NK-92 (cell line): Measurements from ENCODE around the gene PRRC2B.

Source experiments
- DNase-seq: peaks from one replicate; lab custom pipeline; 2025; ENCODE audit not compliant: unreplicated experiment; lab: John Stamatoyannopoulos, UW

The PRRC2B gene

GRCh38 chr9:131484560-131485185 is 90.8 kb downstream of the PRRC2B start:
- no peak for DNase-seq

- no peak for DNase-seq
These were observed 91.3 kb downstream of the PRRC2B start for GRCh38 chr9:131485206-131485605.

- DNase-seq: no peak
These were observed 92.0 kb downstream of the PRRC2B start for GRCh38 chr9:131485728-131486422.

- no peak for DNase-seq
These were observed 93.1 kb downstream of the PRRC2B start for GRCh38 chr9:131487001-131487400.

DNA sequence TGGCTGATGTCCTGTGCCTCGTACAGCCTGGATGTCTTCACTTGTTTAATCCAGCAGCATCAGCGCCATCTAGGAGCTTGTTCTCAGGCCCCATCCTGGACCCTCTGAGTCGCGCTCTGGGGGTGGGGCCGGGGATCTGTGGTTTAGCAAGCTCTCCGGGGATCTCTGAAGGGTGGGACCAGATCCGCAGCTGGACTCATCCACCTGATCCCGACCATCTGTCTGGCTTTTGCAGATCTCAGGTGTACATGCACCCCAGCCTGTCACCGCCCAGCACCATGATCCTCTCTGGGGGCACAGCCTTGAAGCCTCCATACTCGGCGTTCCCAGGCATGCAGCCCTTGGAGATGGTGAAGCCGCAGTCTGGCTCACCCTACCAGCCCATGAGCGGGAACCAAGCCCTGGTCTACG is 93.7 kb downstream of the PRRC2B start:
- DNase-seq: no peak

DNA sequence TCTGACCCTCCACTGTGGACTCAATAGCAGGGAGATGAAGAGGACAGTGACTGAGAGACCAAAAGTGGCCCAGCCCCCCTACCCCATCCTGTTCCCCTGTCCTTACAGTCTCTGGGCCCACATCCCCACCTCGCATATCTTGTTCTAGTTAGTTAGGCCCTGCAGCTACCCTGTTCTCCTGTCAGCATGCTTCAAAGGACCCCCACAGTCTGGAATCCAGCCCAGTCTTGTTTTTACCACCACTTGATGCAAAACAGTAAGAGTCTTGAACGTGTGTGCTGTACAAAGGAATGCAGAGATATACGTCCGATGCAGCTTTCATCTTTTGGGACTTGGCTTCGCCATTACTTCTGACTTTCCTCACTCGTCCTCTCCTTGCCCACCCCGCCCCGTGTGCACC is 96.6 kb downstream of the PRRC2B start:
- no peak for DNase-seq

DNA sequence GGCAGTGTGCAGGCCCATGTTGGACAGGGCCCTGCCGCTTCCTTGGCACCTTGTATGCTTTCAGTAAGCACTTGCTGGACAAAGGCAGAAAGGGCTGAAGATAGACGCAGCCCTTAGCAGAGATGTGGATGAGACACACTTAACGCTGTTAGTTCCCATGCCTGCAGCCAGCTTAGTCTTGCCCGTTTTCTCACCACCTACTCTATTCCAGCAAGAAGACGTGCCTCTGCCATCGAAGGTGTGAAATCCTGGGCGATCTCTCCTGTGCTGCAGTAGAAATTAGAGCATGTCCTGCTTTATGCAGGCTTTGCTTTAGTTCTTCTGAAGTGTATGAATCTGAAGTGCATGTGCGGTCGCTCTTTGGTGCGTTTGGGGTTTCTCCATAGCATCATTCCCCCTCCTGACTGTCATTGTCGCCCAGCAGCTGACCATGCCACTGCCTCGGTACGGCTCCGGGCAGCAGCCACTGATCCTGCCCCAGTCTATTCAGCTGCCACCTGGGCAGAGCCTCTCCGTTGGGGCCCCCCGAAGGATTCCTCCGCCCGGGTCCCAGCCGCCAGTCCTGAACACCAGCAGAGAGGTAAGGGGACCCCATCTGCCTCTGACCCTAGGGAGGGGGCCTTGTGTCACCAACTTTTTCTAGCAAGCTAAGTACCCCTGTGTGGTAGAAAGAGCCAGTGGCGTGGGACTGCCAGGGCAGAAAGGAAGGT is 97.3 kb downstream of the PRRC2B start:
- no peak for DNase-seq

DNA sequence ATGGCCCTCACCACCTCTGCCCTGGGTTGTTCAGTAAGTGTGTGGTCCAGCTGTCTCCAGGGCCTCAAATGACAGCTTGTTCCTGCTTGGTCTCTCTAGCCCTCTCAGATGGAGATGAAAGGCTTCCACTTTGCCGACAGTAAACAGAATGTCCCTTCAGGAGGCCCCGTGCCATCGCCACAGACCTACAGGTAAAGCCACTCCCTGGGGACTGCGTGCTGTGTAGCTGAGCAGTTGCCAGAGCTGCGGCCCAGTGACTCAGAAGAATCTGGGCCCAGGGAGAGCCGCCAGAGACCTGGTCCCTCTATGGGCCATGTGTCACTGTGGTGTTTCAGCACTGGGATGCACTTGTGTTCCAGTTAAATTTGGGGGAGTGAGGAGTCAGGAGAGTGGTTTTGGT is 98.2 kb downstream of the PRRC2B start:
- no peak for DNase-seq

GRCh38 chr9:131494296-131494870 is 100.5 kb downstream of the PRRC2B start:
- no peak for DNase-seq

- no peak for DNase-seq
These were observed 101.9 kb downstream of the PRRC2B start for GRCh38 chr9:131495785-131496184.

GRCh38 chr9:131496844-131497405 is 103.0 kb downstream of the PRRC2B start:
- no peak for DNase-seq

DNA sequence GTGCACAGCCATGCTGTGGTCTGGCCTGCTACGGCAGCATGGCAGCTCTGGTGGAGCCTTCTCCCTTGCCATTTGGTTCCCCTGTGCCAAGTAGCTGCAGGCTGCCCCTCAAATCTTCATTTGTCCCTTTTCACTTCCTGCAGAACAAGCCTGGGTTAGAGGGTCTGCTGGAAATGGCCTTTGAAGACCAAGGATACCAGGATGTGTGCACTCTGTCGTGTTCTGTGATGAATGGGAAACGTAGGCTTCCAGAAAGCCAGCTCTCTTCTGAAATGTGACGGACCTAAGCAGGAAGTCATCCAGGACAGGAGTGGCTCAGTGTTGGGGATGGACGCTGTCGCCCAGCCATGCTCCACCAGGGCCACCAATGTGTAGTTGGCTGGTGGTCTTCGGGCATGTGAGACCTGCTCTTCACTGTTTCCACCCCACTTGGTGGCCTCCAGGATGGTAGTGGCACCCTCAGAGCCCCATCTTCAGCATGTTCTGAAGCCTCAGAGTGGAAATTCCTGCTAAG is 105.4 kb downstream of the PRRC2B start:
- no peak for DNase-seq

- DNase-seq: no peak
These were observed 106.5 kb downstream of the PRRC2B start for GRCh38 chr9:131500377-131500776.

- no peak for DNase-seq
These were observed 107.2 kb downstream of the PRRC2B start for GRCh38 chr9:131500939-131501541.

GRCh38 chr9:131502781-131503625 is 109.1 kb downstream of the PRRC2B start, which contains the start of gene POMT1:
TSS of gene POMT1 (plus strand) at chr9:131502918. CDS start at chr9:131504219, 1,301 bp downstream.
- DNase-seq: no peak

DNA sequence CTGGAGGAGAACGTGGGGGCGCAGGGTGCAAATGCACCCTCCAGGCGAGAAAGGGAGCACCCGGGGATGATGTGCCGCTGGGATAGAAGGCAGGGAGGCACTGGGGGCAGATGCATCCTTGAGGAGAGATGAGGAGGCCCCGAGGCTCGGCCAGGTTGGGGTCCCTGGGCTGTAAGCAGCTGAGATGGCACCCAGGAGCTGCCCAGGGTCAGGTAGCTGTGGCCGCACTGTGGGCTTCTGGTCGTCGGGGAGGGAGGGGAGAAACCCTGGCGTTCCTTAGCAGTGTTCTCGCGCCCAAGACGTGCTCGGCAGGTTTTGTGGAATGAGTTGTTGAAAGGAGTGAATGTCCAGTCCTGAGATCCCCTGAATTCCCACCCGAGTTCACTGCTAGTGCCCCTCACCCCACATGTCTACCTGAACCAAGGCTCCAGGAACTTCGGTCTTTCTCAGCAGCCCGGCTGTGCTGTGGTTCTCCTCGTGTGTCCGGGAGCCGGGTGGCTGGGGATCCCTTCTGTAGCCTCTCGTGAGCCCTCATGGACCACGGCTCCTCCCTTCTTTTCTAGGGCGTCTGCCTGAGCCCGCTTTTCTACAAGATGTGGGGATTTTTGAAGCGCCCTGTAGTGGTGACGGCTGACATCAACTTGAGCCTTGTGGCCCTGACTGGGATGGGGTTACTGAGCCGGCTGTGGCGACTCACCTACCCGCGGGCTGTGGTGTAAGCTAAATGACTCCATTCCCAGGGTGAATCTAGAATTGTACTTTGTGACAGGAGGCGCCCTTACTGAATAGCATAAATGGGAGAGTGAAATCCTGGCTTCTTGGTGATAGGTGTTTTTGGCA is 110.0 kb downstream of the PRRC2B start:
- DNase-seq: no peak

GRCh38 chr9:131505012-131505411 is 111.1 kb downstream of the PRRC2B start:
- no peak for DNase-seq

- DNase-seq: no peak
These were observed 117.5 kb downstream of the PRRC2B start for GRCh38 chr9:131511416-131511815.

- DNase-seq: no peak
These were observed 118.0 kb downstream of the PRRC2B start for GRCh38 chr9:131511880-131512279.
